HepG2 (cell line): Measurements from ENCODE around the gene GCNT2. TPM values are rescaled to one million over a fixed set of nuclear protein-coding genes. Genes with fewer than 3 reads are reported as not detected.

Experiments used
- AHR ChIP-seq: IDR thresholded peaks from 2 replicates; pipeline ENCODE4 v1.6.1; 2018; ENCODE audit warnings: missing genetic modification reagents, missing compliant biosample characterization
- CCDC6 ChIP-seq: sonication (generic); formaldehyde crosslinking; IDR thresholded peaks from 2 replicates; pipeline ENCODE4 v1.8.1; 2022; ENCODE audit warnings: mild to moderate bottlenecking, missing genetic modification reagents, moderate library complexity
- ERF ChIP-seq: IDR thresholded peaks from 2 replicates; pipeline ENCODE4 v1.6.1; 2018; ENCODE audit warnings: missing biosample characterization, missing genetic modification reagents
- KDM3A ChIP-seq: IDR thresholded peaks from 2 replicates; pipeline ENCODE4 v1.6.1; 2018; ENCODE audit warnings: low read depth, missing compliant biosample characterization
- MXD4 ChIP-seq: IDR thresholded peaks from 2 replicates; pipeline ENCODE4 v1.6.1; 2016; ENCODE audit warnings: mild to moderate bottlenecking, missing biosample characterization, missing genetic modification reagents
- MYC ChIP-seq: sonication (generic); formaldehyde crosslinking; IDR thresholded peaks from 2 replicates; pipeline ENCODE4 v1.9.0; 2021; ENCODE audit warnings: missing genetic modification reagents, borderline replicate concordance
- NFIB ChIP-seq: sonication (generic); formaldehyde crosslinking; IDR thresholded peaks from 2 replicates; pipeline ENCODE4 v1.9.0; 2021; ENCODE audit warnings: missing genetic modification reagents, mild to moderate bottlenecking, borderline replicate concordance
- PHF8 ChIP-seq: sonication (generic); formaldehyde crosslinking; IDR thresholded peaks from 2 replicates; pipeline ENCODE4 v1.5.0; 2020; ENCODE audit warnings: missing genetic modification reagents
- POGZ ChIP-seq: sonication (generic); formaldehyde crosslinking; IDR thresholded peaks from 2 replicates; pipeline ENCODE4 v1.4.0; 2020; ENCODE audit warnings: mild to moderate bottlenecking, missing genetic modification reagents
- ZBTB7B ChIP-seq: sonication (generic); formaldehyde crosslinking; IDR thresholded peaks from 2 replicates; pipeline ENCODE4 v1.4.0; 2020; ENCODE audit warnings: missing genetic modification reagents
- ZFY ChIP-seq: sonication (generic); formaldehyde crosslinking; IDR thresholded peaks from 2 replicates; pipeline ENCODE4 v1.4.0; 2020; ENCODE audit warnings: missing genetic modification reagents
- ZNF225 ChIP-seq: sonication (generic); formaldehyde crosslinking; IDR thresholded peaks from 2 replicates; pipeline ENCODE4 v1.4.0; 2020; ENCODE audit warnings: mild to moderate bottlenecking, missing genetic modification reagents
- polyA plus RNA-seq, 8 experiments: library from polyadenylated mRNA; depleted of rRNA in 3 of 8; stranded (reverse) in 7 of 8; unstranded in 1 of 8; fragments of >200 nt; fragmentation: Illumina TruSeq in 4 of 8; extraction: Trizol in 4 of 8; gene quantifications; 2 replicates each; pipeline versions ENCODE4 v1.2.1 to v1.2.3, GENCODE V29; 2011 to 2016; ENCODE audit warnings: low read depth in 4 of 8, missing spikeins in 1 of 8, mixed read lengths in 1 of 8; ENCODE audit not compliant: insufficient read depth in 1 of 8
- total RNA-seq, 5 experiments: library from RNA; depleted of rRNA; stranded (reverse); fragments of >200 nt; fragmentation: Illumina TruSeq; extraction: Trizol; gene quantifications; 2 replicates each; pipeline ENCODE4 v1.2.3, GENCODE V29; 2016; ENCODE audit warnings: low read depth in 1 of 5
- TF ChIP-seq, protein P1 (sequence below), 2 experiments: sonication (generic) in 1 of 2; formaldehyde crosslinking in 1 of 2; IDR thresholded peaks; 2 replicates each; pipeline versions ENCODE4 v1.4.0 to v1.6.1; 2018 to 2020; ENCODE audit warnings: missing genetic modification reagents in 2 of 2, borderline replicate concordance in 1 of 2, low read depth in 1 of 2, mild to moderate bottlenecking in 1 of 2, missing biosample characterization in 1 of 2
- TF ChIP-seq, protein P2 (sequence below): sonication (generic); formaldehyde crosslinking; IDR thresholded peaks from 2 replicates; pipeline ENCODE4 v1.4.0; 2020; ENCODE audit warnings: missing genetic modification reagents
- TF ChIP-seq, protein P3 (sequence below): sonication (generic); formaldehyde crosslinking; IDR thresholded peaks from 2 replicates; pipeline ENCODE4 v1.8.0; 2022; ENCODE audit warnings: low read depth, missing genetic modification reagents
- TF ChIP-seq, protein P4 (sequence below): IDR thresholded peaks from 2 replicates; pipeline ENCODE4 v1.6.1; 2016
- TF ChIP-seq, protein P5 (sequence below): sonication (generic); formaldehyde crosslinking; IDR thresholded peaks from 2 replicates; pipeline ENCODE4 v1.4.0; 2020; ENCODE audit warnings: mild to moderate bottlenecking, missing genetic modification reagents

Gene GCNT2
- total and polyA plus RNA-seq, 2 of the 13 experiments (the other 11 are each of a cell fraction or from before 2014, with no cell fraction given): 11.8 to 31.9 TPM

DNA sequence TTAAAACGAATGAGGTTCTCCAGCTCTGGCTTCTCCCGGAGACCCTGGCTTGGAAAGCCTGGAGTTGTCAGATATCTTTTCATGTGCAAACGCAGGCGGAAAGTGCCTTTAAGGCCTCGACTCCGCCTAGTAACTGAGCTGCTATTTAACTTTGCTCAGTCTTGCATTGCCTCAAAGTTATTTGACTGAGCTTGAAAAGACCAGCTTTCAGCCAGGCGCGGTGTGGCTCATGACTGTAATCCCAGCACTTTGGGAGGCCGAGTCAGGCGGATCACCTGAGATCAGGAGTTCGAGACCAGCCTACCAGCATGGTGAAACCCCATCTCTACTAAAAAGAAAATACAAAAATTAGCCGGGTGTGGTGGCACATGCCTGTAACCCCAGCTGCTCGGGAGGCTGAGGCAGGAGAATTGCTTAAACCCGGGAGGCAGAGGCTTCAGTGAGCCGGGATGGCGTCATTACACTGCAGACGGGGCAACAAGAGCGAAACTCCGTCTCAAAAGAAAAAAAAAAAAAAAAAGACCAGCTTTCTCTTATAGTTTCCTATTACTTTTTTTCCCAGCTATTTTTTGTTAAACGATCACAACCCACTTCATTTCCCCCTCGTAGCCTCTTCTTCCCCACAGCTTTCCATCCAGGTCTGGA lies 1.9 kb downstream of the GCNT2 start (continued):
- no peak for TF ChIP-seq NFIB
- peak; percentile 61; the same call in 1 of the 2 replicates for TF ChIP-seq ZFY (CRISPR knock-in tag)
- TF ChIP-seq, protein P1, sequence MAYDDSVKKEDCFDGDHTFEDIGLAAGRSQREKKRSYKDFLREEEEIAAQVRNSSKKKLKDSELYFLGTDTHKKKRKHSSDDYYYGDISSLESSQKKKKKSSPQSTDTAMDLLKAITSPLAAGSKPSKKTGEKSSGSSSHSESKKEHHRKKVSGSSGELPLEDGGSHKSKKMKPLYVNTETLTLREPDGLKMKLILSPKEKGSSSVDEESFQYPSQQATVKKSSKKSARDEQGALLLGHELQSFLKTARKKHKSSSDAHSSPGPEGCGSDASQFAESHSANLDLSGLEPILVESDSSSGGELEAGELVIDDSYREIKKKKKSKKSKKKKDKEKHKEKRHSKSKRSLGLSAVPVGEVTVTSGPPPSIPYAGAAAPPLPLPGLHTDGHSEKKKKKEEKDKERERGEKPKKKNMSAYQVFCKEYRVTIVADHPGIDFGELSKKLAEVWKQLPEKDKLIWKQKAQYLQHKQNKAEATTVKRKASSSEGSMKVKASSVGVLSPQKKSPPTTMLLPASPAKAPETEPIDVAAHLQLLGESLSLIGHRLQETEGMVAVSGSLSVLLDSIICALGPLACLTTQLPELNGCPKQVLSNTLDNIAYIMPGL (CRISPR knock-in tag; IDR thresholded peaks at IDR 0.05; ENCODE audit: borderline replicate concordance in 1 of 2, low read depth in 1 of 2): 0 out of 4 replicates have a peak, but pooled peaks of 1 of the 2 experiments have one; percentile 25
- peak; percentile 32; the same call in 1 of the 2 replicates for TF ChIP-seq ZBTB7B (CRISPR knock-in tag)
- peak; percentile 17; the same call in 1 of the 2 replicates for TF ChIP-seq MYC (CRISPR knock-in tag)
- 0 out of 2 replicates have a peak, but pooled peaks have one; percentile 43 for TF ChIP-seq MXD4
- TF ChIP-seq, protein P2, sequence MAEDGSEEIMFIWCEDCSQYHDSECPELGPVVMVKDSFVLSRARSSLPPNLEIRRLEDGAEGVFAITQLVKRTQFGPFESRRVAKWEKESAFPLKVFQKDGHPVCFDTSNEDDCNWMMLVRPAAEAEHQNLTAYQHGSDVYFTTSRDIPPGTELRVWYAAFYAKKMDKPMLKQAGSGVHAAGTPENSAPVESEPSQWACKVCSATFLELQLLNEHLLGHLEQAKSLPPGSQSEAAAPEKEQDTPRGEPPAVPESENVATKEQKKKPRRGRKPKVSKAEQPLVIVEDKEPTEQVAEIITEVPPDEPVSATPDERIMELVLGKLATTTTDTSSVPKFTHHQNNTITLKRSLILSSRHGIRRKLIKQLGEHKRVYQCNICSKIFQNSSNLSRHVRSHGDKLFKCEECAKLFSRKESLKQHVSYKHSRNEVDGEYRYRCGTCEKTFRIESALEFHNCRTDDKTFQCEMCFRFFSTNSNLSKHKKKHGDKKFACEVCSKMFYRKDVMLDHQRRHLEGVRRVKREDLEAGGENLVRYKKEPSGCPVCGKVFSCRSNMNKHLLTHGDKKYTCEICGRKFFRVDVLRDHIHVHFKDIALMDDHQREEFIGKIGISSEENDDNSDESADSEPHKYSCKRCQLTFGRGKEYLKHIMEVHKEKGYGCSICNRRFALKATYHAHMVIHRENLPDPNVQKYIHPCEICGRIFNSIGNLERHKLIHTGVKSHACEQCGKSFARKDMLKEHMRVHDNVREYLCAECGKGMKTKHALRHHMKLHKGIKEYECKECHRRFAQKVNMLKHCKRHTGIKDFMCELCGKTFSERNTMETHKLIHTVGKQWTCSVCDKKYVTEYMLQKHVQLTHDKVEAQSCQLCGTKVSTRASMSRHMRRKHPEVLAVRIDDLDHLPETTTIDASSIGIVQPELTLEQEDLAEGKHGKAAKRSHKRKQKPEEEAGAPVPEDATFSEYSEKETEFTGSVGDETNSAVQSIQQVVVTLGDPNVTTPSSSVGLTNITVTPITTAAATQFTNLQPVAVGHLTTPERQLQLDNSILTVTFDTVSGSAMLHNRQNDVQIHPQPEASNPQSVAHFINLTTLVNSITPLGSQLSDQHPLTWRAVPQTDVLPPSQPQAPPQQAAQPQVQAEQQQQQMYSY (CRISPR knock-in tag): 0 out of 2 replicates have a peak, but pooled peaks have one; percentile 13
- TF ChIP-seq ERF (CRISPR knock-in tag): peak; percentile 81
- no peak for TF ChIP-seq CCDC6 (CRISPR knock-in tag)
- TF ChIP-seq AHR (CRISPR knock-in tag): 0 out of 2 replicates have a peak, but pooled peaks have one; percentile 43
- TF ChIP-seq PHF8: peak; percentile 55
- TF ChIP-seq, protein P3, sequence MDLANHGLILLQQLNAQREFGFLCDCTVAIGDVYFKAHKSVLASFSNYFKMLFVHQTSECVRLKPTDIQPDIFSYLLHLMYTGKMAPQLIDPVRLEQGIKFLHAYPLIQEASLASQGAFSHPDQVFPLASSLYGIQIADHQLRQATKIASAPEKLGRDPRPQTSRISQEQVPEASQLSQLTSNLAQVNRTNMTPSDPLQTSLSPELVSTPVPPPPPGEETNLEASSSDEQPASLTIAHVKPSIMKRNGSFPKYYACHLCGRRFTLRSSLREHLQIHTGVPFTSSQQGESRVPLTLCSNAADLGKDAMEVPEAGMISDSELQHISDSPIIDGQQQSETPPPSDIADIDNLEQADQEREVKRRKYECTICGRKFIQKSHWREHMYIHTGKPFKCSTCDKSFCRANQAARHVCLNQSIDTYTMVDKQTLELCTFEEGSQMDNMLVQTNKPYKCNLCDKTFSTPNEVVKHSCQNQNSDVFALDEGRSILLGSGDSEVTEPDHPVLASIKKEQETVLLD (CRISPR knock-in tag): no peak
- peak; percentile 33; the same call in 1 of the 2 replicates for TF ChIP-seq POGZ (CRISPR knock-in tag)
- TF ChIP-seq, protein P4, sequence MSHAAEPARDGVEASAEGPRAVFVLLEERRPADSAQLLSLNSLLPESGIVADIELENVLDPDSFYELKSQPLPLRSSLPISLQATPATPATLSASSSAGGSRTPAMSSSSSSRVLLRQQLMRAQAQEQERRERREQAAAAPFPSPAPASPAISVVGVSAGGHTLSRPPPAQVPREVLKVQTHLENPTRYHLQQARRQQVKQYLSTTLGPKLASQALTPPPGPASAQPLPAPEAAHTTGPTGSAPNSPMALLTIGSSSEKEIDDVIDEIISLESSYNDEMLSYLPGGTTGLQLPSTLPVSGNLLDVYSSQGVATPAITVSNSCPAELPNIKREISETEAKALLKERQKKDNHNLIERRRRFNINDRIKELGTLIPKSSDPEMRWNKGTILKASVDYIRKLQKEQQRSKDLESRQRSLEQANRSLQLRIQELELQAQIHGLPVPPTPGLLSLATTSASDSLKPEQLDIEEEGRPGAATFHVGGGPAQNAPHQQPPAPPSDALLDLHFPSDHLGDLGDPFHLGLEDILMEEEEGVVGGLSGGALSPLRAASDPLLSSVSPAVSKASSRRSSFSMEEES (CRISPR knock-in tag): no peak
- 0 out of 2 replicates have a peak, but pooled peaks have one; percentile 30 for TF ChIP-seq KDM3A (CRISPR knock-in tag)
- TF ChIP-seq ZNF225 (CRISPR knock-in tag): 0 out of 2 replicates have a peak, but pooled peaks have one; percentile 26
- TF ChIP-seq, protein P5, sequence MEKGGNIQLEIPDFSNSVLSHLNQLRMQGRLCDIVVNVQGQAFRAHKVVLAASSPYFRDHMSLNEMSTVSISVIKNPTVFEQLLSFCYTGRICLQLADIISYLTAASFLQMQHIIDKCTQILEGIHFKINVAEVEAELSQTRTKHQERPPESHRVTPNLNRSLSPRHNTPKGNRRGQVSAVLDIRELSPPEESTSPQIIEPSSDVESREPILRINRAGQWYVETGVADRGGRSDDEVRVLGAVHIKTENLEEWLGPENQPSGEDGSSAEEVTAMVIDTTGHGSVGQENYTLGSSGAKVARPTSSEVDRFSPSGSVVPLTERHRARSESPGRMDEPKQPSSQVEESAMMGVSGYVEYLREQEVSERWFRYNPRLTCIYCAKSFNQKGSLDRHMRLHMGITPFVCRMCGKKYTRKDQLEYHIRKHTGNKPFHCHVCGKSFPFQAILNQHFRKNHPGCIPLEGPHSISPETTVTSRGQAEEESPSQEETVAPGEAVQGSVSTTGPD (CRISPR knock-in tag): no peak
